EH (cell line): ENCODE results near the gene VCL.
A peak's percentile ranks its signal among the peaks of the same experiment; 100 is the strongest.
"Not testable (repeated sequence)": the region's sequence is repeated elsewhere in the genome, so short reads cannot be mapped to it uniquely, and the experiment has no call there.

ENCODE experiments used
- DNase-seq: peaks from one replicate; pipeline ENCODE4 v3.0.0-alpha.2; 2015; ENCODE audit warnings: low read depth

Gene VCL

DNA sequence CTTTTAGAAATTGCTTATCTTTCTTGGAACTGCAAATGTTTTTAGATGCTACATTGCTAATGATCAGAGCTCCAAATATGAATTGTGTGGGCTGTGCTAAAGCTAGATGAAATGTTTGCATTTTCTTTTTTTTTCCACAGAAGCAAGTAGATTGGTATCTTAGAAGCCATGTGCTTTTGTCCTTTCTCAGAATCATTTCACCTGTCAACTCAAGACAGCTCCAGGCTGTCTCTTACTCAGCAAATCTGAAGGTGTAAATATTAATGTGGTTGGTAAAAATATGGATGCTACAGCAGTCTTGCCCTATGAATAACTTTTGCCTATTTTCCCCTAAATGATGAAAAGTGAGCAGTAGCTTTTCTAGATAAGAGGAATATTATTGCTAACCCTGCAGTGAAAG lies 111.5 kb downstream of the VCL start:
- DNase-seq: no peak

DNA sequence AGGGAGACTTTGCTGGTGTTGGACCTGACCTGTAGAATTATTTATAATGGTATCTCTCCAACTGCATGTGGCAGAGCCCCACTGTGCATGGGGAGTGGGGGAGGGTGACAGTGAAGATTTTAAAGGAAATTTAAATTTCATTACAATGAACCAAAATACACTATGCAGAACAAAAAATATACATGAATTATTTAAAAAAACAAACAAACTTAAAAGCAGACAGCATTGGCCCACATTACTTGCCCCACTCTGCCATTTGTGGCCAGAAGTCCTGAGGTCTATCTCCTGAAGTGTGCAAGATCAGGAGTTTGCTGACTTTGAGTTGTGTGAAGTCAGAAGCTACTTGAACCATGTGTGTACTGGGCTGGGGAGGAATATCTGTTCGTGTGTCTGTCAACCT lies 112.2 kb downstream of the VCL start:
- DNase-seq: no peak

DNA sequence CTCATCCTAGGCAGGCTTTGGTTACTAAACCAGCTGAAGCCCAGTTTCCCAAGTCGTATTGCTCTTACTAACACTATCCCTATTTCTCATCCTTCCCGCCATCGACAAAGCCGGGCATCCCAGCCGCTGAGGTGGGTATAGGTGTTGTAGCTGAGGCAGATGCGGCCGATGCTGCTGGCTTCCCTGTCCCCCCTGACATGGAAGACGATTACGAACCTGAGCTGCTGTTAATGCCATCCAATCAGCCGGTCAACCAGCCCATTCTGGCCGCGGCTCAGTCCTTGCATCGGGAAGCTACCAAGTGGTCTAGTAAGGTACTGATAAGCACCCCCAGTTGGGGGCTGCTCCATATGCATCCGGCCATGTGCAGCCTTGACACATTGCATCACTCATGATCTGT lies 113.9 kb downstream of the VCL start:
- no peak for DNase-seq

DNA sequence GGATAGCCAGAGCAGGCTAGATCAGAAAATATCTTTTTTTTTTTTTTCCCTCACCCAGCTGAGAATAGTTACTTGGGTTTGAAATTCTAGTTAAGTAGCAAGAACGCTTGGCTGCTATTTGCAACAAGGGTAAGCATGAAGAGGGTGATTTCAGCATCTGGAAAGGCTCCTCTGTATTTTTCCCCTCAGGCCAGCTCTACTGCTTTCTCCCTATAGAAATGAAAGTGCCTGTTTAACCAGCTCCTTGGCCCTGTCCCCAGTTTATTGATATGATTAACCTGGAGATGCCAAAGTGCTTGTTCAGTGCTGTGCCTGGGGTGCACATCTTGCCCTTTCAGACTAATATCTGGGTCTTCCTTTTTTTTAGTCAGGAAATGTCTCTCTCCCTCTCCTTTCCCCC lies 115.6 kb downstream of the VCL start:
- peak; percentile 32 for DNase-seq

DNA sequence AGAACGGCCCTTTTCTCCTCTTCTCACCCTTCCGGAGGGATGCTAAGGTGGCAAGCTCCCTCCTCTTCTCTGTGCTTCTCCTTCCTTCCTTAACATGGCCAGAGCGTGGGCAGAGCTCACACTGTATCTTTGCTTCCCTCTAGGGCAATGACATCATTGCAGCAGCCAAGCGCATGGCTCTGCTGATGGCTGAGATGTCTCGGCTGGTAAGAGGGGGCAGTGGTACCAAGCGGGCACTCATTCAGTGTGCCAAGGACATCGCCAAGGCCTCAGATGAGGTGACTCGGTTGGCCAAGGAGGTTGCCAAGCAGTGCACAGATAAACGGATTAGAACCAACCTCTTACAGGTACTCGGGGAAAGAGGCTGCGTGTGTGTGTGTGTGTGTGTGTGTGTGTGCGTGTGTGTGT lies 116.1 kb downstream of the VCL start:
- no peak for DNase-seq

DNA sequence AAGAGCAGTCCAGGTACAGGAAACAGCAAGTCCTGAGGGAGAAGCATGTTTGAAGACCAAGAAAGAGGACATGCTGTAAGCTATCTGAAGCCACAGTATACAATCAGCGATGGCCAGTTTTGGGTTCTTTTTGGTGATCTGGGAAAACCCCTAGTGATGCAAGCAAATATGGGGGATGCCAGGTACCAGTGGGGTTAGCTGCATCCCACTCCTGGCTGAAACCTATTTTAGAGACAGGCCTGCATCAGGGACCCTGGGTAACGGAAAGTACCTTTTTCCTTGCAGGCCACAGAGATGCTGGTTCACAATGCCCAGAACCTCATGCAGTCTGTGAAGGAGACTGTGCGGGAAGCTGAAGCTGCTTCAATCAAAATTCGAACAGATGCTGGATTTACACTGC lies 119.8 kb downstream of the VCL start:
- no peak for DNase-seq

DNA sequence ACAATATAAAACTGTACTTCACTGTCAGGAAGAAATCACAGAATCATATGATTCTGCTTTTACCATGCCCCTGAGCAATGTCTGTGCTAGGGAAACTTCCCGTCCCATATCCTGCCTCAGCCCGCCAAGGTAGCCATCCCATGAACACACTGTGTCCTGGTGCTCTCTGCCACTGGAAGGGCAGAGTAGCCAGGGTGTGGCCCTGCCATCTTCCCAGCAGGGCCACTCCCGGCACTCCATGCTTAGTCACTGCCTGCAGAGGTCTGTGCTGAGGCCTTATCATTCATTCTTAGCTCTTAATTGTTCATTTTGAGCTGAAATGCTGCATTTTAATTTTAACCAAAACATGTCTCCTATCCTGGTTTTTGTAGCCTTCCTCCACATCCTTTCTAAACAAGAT lies 120.9 kb downstream of the VCL start:
- peak; percentile 50 for DNase-seq

DNA sequence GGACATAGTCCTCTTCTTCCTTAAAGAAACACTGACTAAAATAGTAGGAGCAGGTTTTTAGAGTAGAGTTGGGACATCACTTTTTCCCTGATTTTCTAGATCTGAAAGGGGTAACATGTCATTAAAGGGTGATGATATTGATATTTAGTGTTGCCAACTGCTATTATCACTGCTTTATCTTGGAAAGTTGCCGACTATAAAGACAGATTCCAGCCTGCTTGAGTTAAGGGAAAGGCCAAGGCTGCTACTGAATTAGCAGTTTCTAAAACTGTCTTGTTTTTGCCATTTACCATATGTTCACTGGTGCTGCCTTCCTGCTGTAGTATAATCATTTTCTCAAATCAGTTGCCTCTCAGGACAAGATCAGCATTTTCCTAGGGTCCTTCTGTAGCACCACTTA lies 123.0 kb downstream of the VCL start:
- DNase-seq: no peak

DNA sequence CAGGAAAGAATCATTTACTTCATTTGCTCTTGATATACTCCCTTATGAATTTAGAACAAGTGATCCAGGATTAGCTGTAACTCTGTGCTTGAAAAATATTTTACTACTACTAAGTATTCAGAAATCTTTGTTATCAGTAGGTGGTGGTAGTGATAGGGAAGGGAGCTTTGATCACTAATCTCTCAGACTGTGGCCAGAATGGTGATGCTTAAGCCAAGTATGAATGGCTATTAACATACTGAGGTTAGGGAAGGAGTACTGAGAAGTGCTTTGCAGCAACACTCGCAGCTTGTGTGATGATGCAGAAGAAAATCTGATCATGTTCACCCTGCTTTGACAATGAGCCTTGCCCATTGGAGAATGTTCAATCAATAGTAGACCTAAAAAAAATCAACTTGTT lies 123.5 kb downstream of the VCL start:
- no peak for DNase-seq

DNA sequence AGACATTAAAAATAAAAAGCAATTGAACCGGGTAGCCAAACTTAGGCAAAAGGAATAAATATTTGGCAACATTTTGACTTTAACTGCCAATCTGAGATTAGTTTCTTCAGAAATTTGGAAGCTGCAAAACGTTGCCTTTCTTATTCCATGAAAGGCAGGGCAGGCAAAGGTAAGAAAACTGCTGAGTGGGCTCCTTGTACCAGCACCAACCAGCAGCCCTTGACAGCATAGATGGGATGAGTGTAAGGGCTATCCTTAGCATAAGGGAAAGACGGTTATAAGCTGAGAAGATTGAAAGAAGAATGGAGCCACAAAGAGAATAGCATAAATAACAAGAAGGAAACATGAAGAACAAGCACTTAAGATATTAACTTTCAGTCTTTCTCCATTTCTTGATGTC lies 124.1 kb downstream of the VCL start:
- DNase-seq: no peak

DNA sequence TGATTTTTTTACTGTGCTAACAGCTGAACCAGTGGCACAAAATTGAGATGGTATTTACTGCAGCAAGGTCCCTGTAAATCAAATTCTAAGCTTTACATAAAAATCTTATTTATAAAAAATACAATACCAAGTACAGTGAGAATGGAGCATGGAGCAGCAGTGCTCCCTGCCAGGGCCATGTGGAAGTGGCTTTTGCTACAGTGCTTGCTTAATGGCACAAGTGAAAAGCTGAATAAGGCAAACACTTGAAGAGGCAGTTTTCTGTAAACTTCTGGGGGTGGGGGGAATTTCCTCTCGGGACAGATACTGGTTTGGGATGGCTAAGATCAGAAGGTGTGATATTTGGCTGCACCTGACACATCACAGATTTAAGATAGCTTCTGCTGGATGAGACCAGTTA lies 125.2 kb downstream of the VCL start:
- no peak for DNase-seq

DNA sequence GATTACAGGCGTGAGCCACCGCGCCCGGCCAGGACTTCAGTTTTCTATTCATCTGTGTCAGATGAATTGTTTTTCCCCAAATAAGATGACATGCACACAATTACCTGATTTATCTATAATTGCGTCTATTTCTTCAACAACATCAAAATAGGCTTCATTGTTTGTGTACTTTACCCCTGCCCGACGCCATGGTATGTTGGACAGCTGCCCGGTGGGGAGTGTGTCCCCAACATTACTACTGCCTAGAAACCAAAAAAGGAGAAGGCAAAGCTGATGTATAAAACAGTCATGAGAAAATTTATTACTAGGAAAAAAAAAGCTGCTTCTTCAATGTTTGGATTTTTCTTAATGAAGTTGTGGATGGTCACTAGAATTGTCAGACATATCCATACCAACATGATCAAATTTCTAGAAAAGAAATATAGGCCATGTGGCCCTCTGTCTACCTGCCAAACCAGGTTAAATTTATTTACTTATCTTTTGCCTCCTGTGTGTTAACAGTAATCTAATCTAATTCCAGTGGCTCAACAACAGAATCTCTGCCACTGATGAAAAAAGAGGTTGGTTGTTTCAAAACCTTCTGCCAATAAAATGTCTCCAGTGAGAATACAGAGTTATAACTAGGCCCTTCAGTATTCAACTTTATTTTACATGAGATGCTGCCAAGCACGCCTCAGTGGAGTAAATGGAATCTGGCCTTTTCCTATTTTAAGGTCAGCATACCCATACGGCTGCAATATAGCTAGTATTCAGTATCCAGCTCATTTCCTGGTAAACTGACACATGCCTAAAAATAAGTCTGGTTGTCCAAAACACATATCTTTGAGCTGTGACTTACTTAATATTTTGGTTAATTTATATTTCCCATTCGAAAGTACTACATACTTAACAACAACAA lies 136.3 kb downstream of the VCL start:
- DNase-seq: no peak

DNA sequence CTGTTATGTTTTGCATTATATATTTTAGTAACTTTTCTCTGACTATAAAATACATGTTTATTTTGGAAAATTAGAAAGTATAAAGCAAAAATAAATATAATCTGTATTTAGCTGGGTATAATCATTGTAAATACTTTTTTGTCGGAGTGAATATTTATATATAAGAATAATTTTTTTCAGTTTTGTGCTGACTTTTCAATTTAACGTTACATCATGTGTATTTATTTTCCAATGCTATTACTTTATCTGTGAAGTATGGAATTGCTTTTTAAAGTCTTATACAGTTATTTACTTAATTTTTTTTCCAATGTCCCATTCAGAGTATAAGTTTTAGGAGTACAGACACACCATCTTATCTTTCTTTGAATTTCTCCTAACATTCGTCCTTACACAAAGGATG lies 137.5 kb downstream of the VCL start:
- DNase-seq: no peak

DNA sequence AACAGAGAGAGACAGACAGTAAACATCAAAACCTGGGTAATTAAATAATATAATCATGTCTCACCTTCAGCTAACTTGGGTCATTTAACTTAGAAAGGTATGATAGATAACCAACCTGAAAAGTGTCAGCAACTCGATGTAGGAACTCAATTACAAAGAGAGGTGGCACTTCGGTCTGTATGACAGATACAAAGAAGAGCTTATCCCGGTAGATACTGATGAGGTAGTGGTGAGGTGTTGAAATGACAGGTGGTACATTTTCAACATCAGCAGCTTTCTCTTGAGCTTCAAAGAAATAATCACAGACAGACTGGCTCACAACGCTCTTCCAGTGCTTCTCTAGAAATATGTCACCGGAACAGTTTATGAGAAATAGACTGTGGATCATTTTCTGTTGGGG lies 140.1 kb downstream of the VCL start:
- no peak for DNase-seq

DNA sequence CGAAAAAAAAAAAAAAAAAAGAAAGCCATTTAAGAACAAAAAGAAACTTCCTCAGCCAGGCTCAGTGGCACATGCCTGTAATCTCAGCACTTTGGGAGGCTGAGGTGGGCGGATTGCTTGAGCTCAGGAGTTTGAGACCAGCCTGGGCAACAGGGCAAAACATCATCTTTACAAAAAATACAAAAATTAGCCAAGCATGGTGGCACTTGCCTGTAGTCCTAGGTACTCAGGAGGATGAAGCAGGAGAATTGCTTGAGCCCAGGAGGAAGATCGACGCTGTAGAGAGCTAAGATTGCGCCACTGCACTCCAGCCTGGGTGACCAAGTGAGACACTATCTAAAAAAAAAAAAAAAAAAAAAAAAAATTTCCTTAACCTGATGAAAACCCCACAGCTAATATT lies 140.7 kb downstream of the VCL start:
- not testable (repeated sequence) for DNase-seq

DNA sequence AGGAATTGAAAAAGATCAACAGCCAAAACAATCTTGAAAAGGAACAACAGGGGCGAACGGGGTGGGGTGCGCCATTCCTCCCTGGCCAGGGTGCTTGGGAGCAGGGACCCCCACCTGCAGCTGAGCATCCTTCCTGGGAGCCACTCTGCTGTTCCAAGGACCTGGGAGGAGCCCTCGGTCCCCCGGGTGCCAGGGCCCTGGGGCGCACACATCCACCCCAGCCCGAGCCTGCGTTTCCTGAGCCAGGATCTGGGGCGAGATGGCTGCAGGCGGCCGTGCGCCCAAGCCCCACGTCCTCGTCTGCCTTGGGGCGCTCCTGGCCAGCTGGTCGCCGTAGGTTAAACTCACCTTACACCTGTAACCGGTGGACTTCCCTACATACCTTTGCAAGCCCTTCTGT lies 142.1 kb downstream of the VCL start:
- no peak for DNase-seq

DNA sequence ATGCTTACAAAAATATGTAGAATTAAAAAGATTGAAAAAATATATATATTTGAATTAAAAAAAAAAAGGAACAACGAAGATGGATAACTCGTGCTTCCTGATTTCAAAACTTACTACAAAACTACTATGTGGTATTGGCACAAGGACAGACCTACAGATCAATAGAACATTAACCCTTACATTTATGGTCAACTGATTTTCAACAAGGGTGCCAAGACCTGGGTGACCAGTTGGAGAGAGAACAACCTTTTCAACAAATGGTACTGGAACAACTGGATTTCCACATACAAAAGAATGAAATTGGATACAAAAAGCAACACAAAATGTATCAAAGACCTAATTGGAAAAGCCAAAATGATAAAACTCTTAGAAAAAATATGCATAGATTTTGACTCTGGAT lies 142.6 kb downstream of the VCL start:
- DNase-seq: no peak

DNA sequence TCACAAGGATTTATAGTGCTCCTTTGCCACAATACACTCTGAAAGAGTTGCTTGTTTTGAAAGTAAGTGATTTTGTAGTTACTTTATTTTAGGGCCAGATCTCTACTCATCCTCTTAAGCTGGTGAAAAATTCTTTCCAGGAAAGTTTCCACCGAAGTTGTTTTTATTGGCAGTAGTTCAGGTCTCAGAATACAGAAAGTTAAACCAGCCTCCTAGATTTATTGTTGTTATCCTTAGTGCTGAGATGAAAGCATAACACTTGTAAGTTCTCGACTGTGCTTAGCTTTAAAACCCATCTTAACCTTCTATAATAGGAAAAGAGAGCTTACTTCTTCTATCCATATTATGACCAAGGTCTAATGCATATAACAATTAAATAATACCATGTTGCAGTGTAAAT lies 147.2 kb downstream of the VCL start:
- peak; percentile 90 for DNase-seq

DNA sequence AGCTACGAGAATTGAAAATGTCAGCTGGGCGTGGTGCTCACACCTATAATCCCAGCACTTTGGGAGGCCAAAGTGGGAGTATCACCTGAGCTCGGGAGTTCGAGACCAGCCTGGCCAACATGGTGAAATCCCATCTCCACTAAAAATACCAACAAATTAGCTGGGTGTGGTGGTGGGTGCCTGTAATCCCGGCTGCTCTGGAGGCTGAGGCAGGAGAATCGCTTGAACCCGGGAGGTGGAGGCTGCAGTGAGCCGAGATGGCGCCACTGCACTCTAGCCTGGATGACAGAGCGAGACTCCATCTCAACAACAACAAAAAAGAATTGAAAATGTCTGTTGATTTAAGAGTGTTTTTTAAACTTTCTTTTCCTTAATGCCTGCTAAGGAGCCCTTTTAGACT lies 149.1 kb downstream of the VCL start:
- DNase-seq: not testable (repeated sequence)

DNA sequence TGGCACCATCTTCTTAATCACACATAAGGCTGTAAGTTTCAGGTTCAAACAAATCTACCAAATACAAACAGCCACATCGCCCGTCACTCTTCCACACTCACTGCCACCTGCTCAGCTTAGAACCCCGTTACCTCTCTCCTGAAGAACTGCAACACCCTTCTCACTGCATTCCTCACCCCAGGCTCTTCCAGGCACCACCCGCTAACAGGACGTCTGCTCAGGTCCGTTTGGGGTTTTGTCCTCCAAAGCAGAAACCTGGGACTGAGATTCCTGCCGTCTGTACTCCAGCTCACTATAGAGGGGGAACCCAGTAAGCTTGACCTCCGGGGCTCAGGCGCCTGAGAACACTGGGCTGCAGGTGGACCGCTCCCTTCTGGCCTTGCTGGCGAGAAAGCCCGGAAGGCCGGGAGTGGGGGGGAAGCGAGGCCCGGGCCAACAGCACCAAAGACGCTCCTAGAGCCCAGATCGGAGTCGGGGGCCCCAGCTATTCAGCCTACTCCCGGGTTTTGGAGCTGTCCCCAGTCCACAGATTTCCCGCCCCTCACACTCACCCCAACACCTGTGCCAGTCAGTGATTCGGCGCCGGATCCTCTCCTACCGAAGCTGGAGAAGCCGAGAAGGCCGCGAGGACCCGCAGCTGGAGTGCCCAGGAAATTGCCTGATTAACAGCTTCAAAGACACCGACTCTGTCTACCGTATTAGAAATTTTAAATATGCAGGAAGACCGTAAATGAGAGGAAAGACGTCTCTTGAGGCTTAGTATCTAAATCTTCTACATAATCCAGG lies 152.5 kb downstream of the VCL start, which contains the start of gene AP3M1:
Gene AP3M1 (minus strand): TSS at position 625 of the 786 bp plus-strand sequence. CDS start 12,449 bp downstream, outside the sequence.
- no peak for DNase-seq

DNA sequence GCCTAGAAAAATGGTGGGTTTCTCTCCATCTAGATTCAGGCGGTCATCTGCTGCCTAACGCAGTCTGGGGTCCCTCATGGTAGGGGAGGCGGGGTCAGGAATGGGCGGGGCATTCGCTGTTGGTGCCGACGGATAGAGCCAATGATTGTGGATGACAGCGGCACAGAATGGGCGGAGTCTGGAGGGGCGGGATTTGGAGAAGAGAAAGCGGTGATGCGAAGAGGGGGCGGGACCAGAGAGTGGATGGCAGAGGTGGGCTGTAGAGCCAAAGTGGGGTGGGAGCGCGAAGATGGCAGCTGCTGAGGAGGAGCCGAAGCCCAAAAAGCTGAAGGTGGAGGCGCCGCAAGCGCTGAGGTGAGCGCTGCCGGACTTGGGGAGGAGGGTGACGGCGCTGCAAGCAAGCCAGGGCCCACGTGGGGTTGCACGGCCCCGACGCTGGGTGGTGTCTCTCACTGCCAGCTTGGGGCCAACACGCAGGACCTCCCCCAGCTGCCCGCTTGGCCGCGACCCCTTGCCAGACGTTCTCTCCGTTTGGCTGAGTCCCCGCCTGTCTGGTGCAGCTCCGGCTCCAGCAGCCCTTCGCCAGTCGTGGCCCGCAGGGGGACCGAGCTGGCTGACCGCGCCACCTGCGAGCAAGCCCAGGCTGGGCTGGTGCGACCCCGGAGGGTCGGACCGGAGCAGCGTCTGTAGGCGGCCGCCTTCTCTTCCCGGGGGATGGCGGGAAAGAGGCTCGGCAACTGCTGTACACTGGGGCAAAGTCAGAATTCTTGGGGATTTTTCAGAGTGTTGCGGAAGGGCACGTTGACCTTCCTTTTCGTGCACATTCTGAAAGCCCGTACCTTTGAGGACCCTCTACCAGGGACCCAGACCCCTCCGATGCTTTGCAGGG lies 153.3 kb downstream of the VCL start, which contains the start of gene ADK:
Gene ADK (plus strand): TSS at position 232 of the 889 bp plus-strand sequence. CDS start 58 bp downstream, at position 290.
- DNase-seq: peak; percentile 98
